CD14-positive monocyte (primary cell): ENCODE measurements around the gene FBLIM1. TPM values are rescaled to one million over a fixed set of nuclear protein-coding genes. Genes with fewer than 3 reads are reported as not detected.

Source experiments
- DNase-seq, 3 donors: peaks; one replicate each; pipeline ENCODE4 v3.0.0-alpha.2; 2011 to 2022
- H2AFZ ChIP-seq: 2 replicates; pipeline ENCODE4 v1.6.0; 2012; ENCODE audit warnings: mild to moderate bottlenecking, low read depth, low read length, inconsistent platforms; ENCODE audit not compliant: insufficient read depth, poor library complexity, severe bottlenecking
- H3K27ac ChIP-seq, 2 donors: 1 replicate in 1 of 2; 2 replicates in 1 of 2; pipeline ENCODE4 v1.5.1; 2012 to 2013; ENCODE audit warnings: low read length in 2 of 2, control low read depth in 1 of 2, inconsistent platforms in 1 of 2, low read depth in 1 of 2, mild to moderate bottlenecking in 1 of 2
- H3K27me3 ChIP-seq, 2 donors: one replicate each; pipeline versions ENCODE4 v1.6.0 to v1.6.1; 2011 to 2013; ENCODE audit warnings: low read length in 2 of 2; ENCODE audit not compliant: control insufficient read depth in 2 of 2, insufficient read depth in 2 of 2
- H3K36me3 ChIP-seq, 2 donors: replicated peaks in 1 of 2; 1 replicate in 1 of 2; 2 replicates in 1 of 2; pipeline versions ENCODE4 v1.5.1 to v1.6.1; 2012 to 2013; ENCODE audit warnings: low read length in 2 of 2, control low read depth in 1 of 2, inconsistent platforms in 1 of 2, mild to moderate bottlenecking in 1 of 2; ENCODE audit not compliant: insufficient read depth in 2 of 2, control insufficient read depth in 1 of 2
- H3K4me1 ChIP-seq, 2 donors: 1 replicate in 1 of 2; 2 replicates in 1 of 2; pipeline versions ENCODE4 v1.5.1 to v1.6.1; 2012 to 2013; ENCODE audit warnings: low read length in 2 of 2, control low read depth in 1 of 2, inconsistent platforms in 1 of 2, mild to moderate bottlenecking in 1 of 2, moderate library complexity in 1 of 2; ENCODE audit not compliant: insufficient read depth in 2 of 2, control insufficient read depth in 1 of 2
- H3K4me2 ChIP-seq: replicated peaks from 2 replicates; pipeline ENCODE3; 2012; ENCODE audit warnings: low read length, moderate library complexity, mild to moderate bottlenecking; ENCODE audit not compliant: poor library complexity, severe bottlenecking; ENCODE audit errors: extremely low read depth
- H3K4me3 ChIP-seq, 3 experiments: fragments of 200-600 bp in 1 of 3; sonication (generic) in 1 of 3; replicated peaks in 1 of 3; 1 replicate in 2 of 3; 2 replicates in 1 of 3; pipeline ENCODE4 v1.5.1; 2011 to 2013; ENCODE audit warnings: low read length in 3 of 3, mild to moderate bottlenecking in 3 of 3, control low read depth in 2 of 3, low read depth in 2 of 3, inconsistent platforms in 1 of 3, moderate library complexity in 1 of 3
- H3K79me2 ChIP-seq: 2 replicates; pipeline ENCODE4 v1.6.0; 2012; ENCODE audit warnings: mild to moderate bottlenecking, control low read depth, inconsistent platforms, low read length, moderate library complexity; ENCODE audit not compliant: insufficient read depth
- H3K9ac ChIP-seq: 2 replicates; pipeline ENCODE4 v1.6.0; 2017; ENCODE audit warnings: low read length, mild to moderate bottlenecking; ENCODE audit not compliant: insufficient read depth, poor library complexity, severe bottlenecking
- H3K9me3 ChIP-seq, 2 donors: replicated peaks in 1 of 2; 1 replicate in 1 of 2; 2 replicates in 1 of 2; pipeline versions ENCODE4 v1.5.1 to v1.6.1; 2012 to 2013; ENCODE audit warnings: low read length in 2 of 2, control low read depth in 1 of 2; ENCODE audit not compliant: control insufficient read depth in 1 of 2, insufficient read depth in 1 of 2
- H4K20me1 ChIP-seq: 2 replicates; pipeline ENCODE4 v1.6.0; 2012; ENCODE audit warnings: mild to moderate bottlenecking, low read length, control low read depth, moderate library complexity; ENCODE audit not compliant: insufficient read depth
- H3K27ac Mint-ChIP-seq, 7 donors: one replicate each; pipeline ENCODE4 v1.8.0; 2020; ENCODE audit warnings: mild to moderate bottlenecking in 7 of 7, mixed read lengths in 7 of 7, moderate library complexity in 6 of 7, inconsistent platforms in 2 of 7
- H3K27me3 Mint-ChIP-seq, 3 donors: one replicate each; pipeline ENCODE4 v1.8.0; 2021 to 2022; ENCODE audit warnings: low read depth in 3 of 3, mild to moderate bottlenecking in 3 of 3, mixed read lengths in 3 of 3, moderate library complexity in 3 of 3, inconsistent platforms in 1 of 3
- H3K36me3 Mint-ChIP-seq, 2 donors: one replicate each; pipeline ENCODE4 v1.8.0; 2020; ENCODE audit warnings: mixed read lengths in 2 of 2, inconsistent platforms in 1 of 2, mild to moderate bottlenecking in 1 of 2
- H3K4me1 Mint-ChIP-seq: one replicate; pipeline ENCODE4 v1.8.0; 2020; ENCODE audit warnings: mild to moderate bottlenecking, mixed read lengths
- H3K4me3 Mint-ChIP-seq, 2 donors: one replicate each; pipeline ENCODE4 v1.8.0; 2020; ENCODE audit warnings: mild to moderate bottlenecking in 2 of 2, mixed read lengths in 2 of 2, moderate library complexity in 1 of 2
- H3K9me3 Mint-ChIP-seq, 7 donors: one replicate each; pipeline ENCODE4 v1.8.0; 2020 to 2022; ENCODE audit warnings: mixed read lengths in 7 of 7, mild to moderate bottlenecking in 6 of 7, moderate library complexity in 6 of 7, inconsistent platforms in 2 of 7
- WGBS: methylation state at CpG from one replicate; pipeline ENCODE4 v1.1.5; 2013; ENCODE audit warnings: missing lambda C conversion rate; ENCODE audit not compliant: insufficient coverage; 5-methylcytosine and 5-hydroxymethylcytosine counted together
- intact Hi-C, 2 donors: fragments of 100-400 bp; cut with micrococcal nuclease; formaldehyde crosslinking; loops; one replicate each; pipeline versions ENCODE4 v1.15.0 to v1.15.1; 2023
- polyA plus RNA-seq, 3 donors: library from polyadenylated mRNA; depleted of rRNA in 1 of 3; unstranded in 2 of 3; stranded (reverse) in 1 of 3; fragments of 300-500 nt in 2 of 3; fragments of >200 nt in 1 of 3; fragmentation: Illumina TruSeq in 2 of 3; gene quantifications; 1 replicate in 2 of 3; 2 replicates in 1 of 3; pipeline ENCODE4 v1.2.3, GENCODE V29; 2012 to 2021
- TF ChIP-seq, protein P1 (sequence below): fragments of 200-600 bp; IDR thresholded peaks from one replicate; pipeline ENCODE4 v1.8.0; 2022; ENCODE audit warnings: antibody characterized with exemption, mild to moderate bottlenecking

The FBLIM1 gene
- polyA plus RNA-seq, 3 donors, result not detected

DNA sequence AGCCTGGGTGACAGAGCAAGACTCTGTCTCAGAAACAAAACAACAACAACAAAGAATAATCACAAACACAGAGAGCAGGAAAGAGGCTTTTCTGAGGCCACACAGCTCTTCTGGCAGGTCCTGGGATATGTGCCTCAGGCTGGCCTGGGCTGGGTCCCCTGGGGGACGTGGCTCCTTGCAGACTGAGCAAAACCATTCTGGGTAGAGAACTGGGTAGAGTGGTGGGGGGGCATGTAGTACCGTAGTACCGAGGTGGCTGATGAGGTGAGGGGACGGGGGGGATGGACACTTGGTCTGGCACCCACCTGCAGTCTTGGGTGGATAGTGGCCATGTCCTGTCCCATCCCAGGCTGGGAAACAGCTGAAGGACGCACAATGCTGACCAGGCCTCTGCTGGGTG lies 10.3 kb upstream of the FBLIM1 start:
- no peaks in the 10 kb centered on the region for H3K27me3 ChIP-seq
- no peak overlapping the region for H3K27ac ChIP-seq
- no peak overlapping the region for H3K27ac Mint-ChIP-seq
- H3K4me2 ChIP-seq, result no peak overlapping the region
- H4K20me1 ChIP-seq, result no peaks in the 10 kb centered on the region
- H3K9me3 ChIP-seq, result no peaks in the 10 kb centered on the region
- H3K4me3 Mint-ChIP-seq, result no peak overlapping the region
- no peaks in the 10 kb centered on the region for H3K4me1 Mint-ChIP-seq
- H3K36me3 ChIP-seq, result no peaks in the 10 kb centered on the region
- H3K9ac ChIP-seq, result no peak overlapping the region
- no peaks in the 10 kb centered on the region for H3K4me1 ChIP-seq
- no peaks in the 10 kb centered on the region for H3K79me2 ChIP-seq
- no peak overlapping the region for H2AFZ ChIP-seq
- no peak for DNase-seq
- H3K9me3 Mint-ChIP-seq, result peaks cover 0 to 2% (median 0%) of the 10 kb centered on the region in 7 donors
- peaks cover under 1 to 6% (median 3%) of the 10 kb centered on the region in 3 donors for H3K27me3 Mint-ChIP-seq
- WGBS, result 74% methylated on average over 5 of the region's 5 CpGs
- no peaks in the 10 kb centered on the region for H3K36me3 Mint-ChIP-seq
- intact Hi-C loops, result no loop called here
- TF ChIP-seq, protein P1, sequence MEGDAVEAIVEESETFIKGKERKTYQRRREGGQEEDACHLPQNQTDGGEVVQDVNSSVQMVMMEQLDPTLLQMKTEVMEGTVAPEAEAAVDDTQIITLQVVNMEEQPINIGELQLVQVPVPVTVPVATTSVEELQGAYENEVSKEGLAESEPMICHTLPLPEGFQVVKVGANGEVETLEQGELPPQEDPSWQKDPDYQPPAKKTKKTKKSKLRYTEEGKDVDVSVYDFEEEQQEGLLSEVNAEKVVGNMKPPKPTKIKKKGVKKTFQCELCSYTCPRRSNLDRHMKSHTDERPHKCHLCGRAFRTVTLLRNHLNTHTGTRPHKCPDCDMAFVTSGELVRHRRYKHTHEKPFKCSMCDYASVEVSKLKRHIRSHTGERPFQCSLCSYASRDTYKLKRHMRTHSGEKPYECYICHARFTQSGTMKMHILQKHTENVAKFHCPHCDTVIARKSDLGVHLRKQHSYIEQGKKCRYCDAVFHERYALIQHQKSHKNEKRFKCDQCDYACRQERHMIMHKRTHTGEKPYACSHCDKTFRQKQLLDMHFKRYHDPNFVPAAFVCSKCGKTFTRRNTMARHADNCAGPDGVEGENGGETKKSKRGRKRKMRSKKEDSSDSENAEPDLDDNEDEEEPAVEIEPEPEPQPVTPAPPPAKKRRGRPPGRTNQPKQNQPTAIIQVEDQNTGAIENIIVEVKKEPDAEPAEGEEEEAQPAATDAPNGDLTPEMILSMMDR, result no peak
- no peak overlapping the region for H3K4me3 ChIP-seq

- Histone ChIP-seq H3K27me3 (no peaks in the 10 kb centered on the region), H3K4me1 (no peaks in the 10 kb centered on the region), H2AFZ (no peak overlapping the region), H3K4me2 (no peak overlapping the region), H3K9me3 (no peaks in the 10 kb centered on the region), H3K79me2 (no peaks in the 10 kb centered on the region), H3K36me3 (no peaks in the 10 kb centered on the region), H3K27ac (no peak overlapping the region), H3K4me3 (no peak overlapping the region), H4K20me1 (no peaks in the 10 kb centered on the region), H3K9ac (no peak overlapping the region)
- Mint-ChIP-seq H3K4me3 (no peak overlapping the region), H3K27ac (no peak overlapping the region), H3K9me3 (peaks cover 0 to 2% (median 0%) of the 10 kb centered on the region in 7 donors), H3K36me3 (no peaks in the 10 kb centered on the region), H3K4me1 (no peaks in the 10 kb centered on the region), H3K27me3 (peaks cover 3 to 6% (median 3%) of the 10 kb centered on the region in 3 donors)
- TF ChIP-seq, protein P1, result no peak
- no peak for DNase-seq
- WGBS, result 95% methylated on average over 10 of the region's 10 CpGs
- intact Hi-C loops, result no loop called here
Observed at GRCh38 chr1:15748690-15749398, 9.8 kb upstream of the FBLIM1 start.
